ENCODE results near the gene IL16.

The IL16 gene

DNA sequence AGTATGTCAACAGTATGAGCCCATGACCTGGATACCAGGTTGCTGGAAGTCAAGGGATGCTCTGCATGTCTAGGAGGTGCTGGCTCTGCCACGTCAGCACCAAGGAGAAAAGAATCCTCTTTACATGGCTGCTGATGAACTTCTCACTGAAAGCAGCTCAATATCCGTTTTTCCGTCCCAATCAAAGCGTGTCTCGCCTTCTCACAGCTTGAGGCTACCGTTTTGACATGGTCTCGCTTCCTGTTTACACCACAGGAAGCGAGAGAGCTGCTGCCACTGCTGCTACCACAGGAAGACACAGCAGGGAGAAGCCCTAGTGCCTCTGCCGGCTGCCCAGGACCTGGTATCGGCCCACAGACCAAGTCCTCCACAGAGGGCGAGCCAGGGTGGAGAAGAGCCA, 100.0 kb downstream of the IL16 start:
- no peak for DNase-seq

GRCh38 chr15:81297147-81297572, 100.5 kb downstream of the IL16 start:
- DNase-seq: no peak

GRCh38 chr15:81297603-81298575, 101.2 kb downstream of the IL16 start:
- no peak for DNase-seq

GRCh38 chr15:81298611-81299010, 101.9 kb downstream of the IL16 start:
- no peak for DNase-seq

- DNase-seq: no peak
Observed at GRCh38 chr15:81299156-81299555, 102.5 kb downstream of the IL16 start.

GRCh38 chr15:81299630-81300273, 103.1 kb downstream of the IL16 start:
- DNase-seq: no peak

DNA sequence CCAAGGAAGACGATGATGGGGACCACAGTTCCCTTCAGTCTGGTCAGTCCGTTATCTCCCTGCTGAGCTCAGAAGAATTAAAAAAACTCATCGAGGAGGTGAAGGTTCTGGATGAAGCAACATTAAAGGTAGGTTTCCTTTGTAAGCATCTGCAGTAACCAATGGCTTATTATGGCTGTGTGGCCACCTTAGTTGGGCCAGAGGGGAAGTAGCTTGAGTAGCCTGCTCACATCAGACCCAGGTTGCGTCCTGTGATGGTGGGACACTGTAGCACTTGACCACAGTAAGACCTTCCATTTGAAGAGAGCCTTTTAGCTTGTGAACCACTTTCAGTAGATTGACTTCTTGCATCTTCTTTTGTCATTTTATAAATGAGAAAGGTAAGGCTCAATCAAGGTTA, 104.7 kb downstream of the IL16 start:
- DNase-seq: no peak

DNA sequence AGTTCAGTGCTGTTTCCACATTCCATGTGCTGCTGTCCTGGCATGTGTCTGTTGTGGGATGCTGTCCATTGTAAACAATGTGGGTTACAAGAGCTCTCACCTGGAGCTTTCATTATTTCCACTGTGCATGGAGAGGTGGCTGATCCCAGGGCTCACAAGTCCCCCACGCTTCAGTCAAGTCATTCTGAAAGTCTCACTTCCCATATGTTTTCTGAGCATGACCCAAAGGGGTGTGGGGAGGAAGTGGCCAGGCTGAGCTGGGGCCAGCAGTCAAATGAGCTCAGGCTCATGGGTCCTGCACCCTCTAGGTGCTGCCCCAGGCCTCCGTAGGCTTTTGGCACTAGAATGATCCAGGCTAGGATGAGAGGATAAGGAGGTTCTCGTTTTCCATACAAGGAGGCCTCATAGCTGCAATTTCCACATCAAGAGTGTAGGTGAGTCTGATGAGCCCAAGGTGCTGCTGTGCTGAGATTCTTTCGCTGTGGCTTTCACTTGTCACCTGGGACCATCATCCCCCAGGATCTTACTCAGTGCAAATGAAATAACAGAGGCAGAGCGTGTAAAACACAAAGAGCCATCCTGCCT, 105.2 kb downstream of the IL16 start:
- no peak for DNase-seq

GRCh38 chr15:81302701-81303109, 106.0 kb downstream of the IL16 start:
- DNase-seq: no peak

GRCh38 chr15:81303244-81304225, 106.9 kb downstream of the IL16 start:
- no peak for DNase-seq

GRCh38 chr15:81304226-81304625, 107.5 kb downstream of the IL16 start:
- no peak for DNase-seq

GRCh38 chr15:81308260-81308659, 111.6 kb downstream of the IL16 start:
- DNase-seq: no peak

DNA sequence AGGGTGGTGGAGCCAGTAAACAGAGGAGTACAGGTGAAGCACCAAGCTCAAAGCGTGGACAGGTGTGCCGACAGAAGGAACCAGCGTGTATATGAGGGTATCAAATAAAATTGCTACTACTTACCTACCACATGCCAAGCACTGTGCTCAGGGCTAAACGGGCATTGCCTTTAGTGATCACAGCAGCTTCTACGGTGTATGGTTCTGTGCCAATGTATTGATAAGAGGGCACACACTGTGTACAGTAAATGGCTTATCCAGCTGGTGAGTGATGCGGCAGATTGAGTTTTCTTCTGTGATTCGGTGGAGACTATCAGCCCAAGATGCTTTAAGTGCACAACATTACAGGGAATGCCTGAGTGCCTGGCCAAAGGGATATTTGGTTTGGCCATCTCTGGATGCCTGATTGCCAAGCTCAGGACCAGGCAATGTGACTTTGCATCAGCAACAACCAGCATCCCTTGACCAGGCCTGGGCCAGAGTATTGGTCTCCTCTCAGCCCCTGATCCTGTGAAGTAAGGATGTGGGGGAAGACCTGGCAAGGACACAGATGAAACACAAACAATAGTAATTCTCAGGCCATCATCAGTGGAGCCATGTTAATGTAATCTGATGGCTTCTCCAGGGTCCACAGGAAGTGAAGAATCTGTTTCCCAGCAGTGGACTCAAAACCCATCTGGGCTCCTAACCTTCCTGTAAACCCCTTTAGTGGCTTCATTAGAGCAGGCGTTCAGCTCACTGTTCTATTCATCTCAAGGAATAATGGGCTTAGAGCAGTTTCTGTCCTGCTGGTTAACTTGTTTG, 113.2 kb downstream of the IL16 start:
- no peak for DNase-seq

- DNase-seq: no peak
Observed at GRCh38 chr15:81310480-81310879, 113.8 kb downstream of the IL16 start.

- no peak for DNase-seq
Observed at GRCh38 chr15:81311752-81312464, 115.2 kb downstream of the IL16 start.

DNA sequence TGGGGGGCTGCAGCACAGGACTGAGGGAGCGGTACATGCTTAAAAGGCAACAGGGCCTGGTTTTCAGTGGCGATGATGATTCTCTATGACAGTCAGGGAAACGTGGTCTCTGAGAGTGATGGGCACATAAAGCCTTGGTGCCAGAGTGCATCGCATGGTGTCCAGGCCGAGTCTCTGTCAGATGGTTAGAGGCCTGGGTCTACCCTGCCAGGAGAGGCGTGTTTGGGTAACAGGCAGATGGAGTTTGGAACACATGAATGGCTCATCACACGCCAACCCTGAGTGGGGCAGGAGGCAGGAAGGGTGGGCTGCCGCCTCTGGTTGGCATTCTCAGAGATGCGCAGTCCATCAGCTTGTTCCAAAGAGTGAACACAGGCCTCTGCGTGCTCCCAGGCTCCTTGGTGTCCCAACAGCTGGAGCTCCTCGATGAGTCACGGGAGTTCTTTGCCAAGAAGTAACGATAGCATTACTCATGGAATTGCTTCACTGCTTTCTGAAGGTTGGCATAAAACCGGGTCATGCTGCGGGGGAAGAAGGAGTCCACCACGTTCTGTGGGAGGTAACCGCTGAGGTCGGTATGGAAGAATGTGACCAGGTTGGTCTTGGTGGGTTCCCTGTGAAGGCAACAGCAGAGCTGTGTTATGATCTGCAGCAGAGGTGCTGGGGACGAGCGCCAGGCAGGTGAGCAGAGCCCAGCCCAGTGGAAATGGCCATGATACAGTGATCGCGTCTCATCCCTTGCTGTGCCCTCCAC, 116.3 kb downstream of the IL16 start:
- DNase-seq: no peak

DNA sequence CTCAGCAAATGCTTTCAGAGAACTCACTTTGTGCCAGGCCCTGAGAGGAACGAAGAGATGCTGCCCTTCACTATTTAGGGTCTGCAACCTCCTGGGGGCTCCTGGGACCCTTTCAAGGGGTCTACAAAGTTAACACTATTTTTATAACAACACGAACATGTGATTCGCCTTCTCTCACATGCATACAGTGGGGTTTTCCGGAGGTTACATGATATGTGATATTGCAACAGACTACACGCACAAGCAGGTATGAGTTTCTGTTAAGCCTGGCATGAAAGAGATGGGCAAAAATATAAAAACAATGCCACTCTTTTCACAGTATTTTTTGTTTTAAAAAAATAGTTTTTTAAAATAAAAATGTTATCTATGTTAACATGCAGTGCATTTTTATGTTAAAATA, 117.0 kb downstream of the IL16 start:
- DNase-seq: no peak

- DNase-seq: no peak
Observed at GRCh38 chr15:81314378-81314777, 117.7 kb downstream of the IL16 start.

DNA sequence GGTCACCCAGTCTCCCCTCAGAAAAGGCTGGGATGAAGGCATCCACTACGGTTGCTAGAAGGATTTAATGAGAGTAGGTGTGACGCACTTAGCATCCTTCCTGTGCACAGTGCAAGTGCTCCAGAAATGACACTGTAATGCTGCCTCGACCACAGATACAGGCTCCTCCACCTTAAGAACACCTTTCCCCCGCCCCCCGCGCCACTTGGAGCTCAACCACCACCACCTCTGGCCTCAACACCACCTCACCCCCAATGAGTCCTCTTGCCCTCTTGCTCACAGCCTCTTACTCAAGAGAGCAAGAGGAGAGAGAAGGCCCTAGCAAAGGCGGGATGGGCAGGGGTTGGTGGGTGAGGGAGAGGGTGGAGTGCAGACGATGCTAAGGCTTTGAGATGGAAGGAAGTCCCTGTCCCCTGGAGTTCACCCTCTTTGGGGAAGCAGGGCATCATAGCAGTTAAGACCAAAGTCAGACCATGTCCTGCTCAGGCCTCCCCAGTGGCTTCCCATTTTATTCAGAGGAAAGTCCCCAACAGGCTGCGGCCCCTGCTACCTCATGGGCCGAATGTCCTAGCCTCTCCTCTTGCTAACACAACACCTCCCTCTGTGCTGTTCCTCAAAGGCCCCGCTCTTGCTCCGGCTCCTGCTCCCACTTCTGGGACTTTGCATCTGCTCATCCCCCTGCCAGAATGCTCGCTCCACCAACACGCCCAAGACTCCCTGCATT, 118.9 kb downstream of the IL16 start:
- DNase-seq: no peak

GRCh38 chr15:81316267-81316666, 119.6 kb downstream of the IL16 start:
- no peak for DNase-seq
